Measurements from ENCODE around the gene TMIGD2. TPM values are rescaled to one million over a fixed set of nuclear protein-coding genes. Genes with fewer than 3 reads are reported as not detected.

The TMIGD2 gene
- total RNA-seq, 2 donors from 2014 or later = not detected

GRCh38 chr19:4272894-4273293, 29.3 kb downstream of the TMIGD2 start:
- H3K9me3 ChIP-seq = no peaks in the 10 kb centered on the region
- DNase-seq (ENCODE audit: low spot score) = no peak
- no peaks in the 10 kb centered on the region for H3K4me1 ChIP-seq (replicated peaks)
- intact Hi-C loops (cut with DNase I) = no loop called here
- no peaks in the 10 kb centered on the region for H3K36me3 ChIP-seq
- no peak overlapping the region for H3K4me3 ChIP-seq
- 59% methylated on average over 9 of the region's 10 CpGs for WGBS
- H3K27me3 ChIP-seq (replicated peaks; ENCODE audit: insufficient read depth) = no peaks in the 10 kb centered on the region
- H3K27ac ChIP-seq = no peak overlapping the region
- TF ChIP-seq CTCF (IDR thresholded peaks at IDR 0.05) = no peak
- no peak for TF ChIP-seq POLR2AphosphoS5 (IDR thresholded peaks at IDR 0.05)
- TF ChIP-seq POLR2A (IDR thresholded peaks at IDR 0.05) = no peak

- intact Hi-C loops (cut with DNase I) = loop anchor here (5.0 to 10.0 kb wide), 3 partner anchors 83 to 256 kb away; partner anchors contain the start of genes CHAF1A and SH3GL1
- H3K27me3 ChIP-seq (replicated peaks; ENCODE audit: insufficient read depth) = no peaks in the 10 kb centered on the region
- peaks cover 0 to 7% of the 10 kb centered on the region in 2 donors for H3K36me3 ChIP-seq
- H3K4me3 ChIP-seq = no peak overlapping the region
- 80% methylated on average over 13 of the region's 13 CpGs for WGBS
- H3K4me1 ChIP-seq (replicated peaks) = no peaks in the 10 kb centered on the region
- DNase-seq (ENCODE audit: low spot score) = no peak
- no peak overlapping the region for H3K27ac ChIP-seq
- H3K9me3 ChIP-seq = no peaks in the 10 kb centered on the region
- TF ChIP-seq POLR2A (IDR thresholded peaks at IDR 0.05) (no peak), CTCF (IDR thresholded peaks at IDR 0.05) (no peak), POLR2AphosphoS5 (IDR thresholded peaks at IDR 0.05) (no peak)
Measured at GRCh38 chr19:4268816-4269430, 33.3 kb downstream of the TMIGD2 start.

GRCh38 chr19:4267901-4268815, 34.0 kb downstream of the TMIGD2 start:
- 88% methylated on average over 30 of the region's 30 CpGs for WGBS
- Histone ChIP-seq H3K4me1 (replicated peaks) (no peaks in the 10 kb centered on the region), H3K9me3 (no peaks in the 10 kb centered on the region), H3K27ac (peak overlapping the region in 1 of 2 donors; percentile 58), H3K36me3 (peaks cover 0 to 7% of the 10 kb centered on the region in 2 donors), H3K4me3 (no peak overlapping the region), H3K27me3 (replicated peaks; ENCODE audit: insufficient read depth) (no peaks in the 10 kb centered on the region)
- no peak for DNase-seq (ENCODE audit: low spot score)
- intact Hi-C loops (cut with DNase I) = loop anchor here (5.0 to 10.0 kb wide), 3 partner anchors 84 to 257 kb away; partner anchors contain the start of genes CHAF1A and SH3GL1
- TF ChIP-seq CTCF (IDR thresholded peaks at IDR 0.05) (no peak), POLR2A (IDR thresholded peaks at IDR 0.05) (no peak), POLR2AphosphoS5 (IDR thresholded peaks at IDR 0.05) (no peak)

GRCh38 chr19:4267101-4267900, 34.9 kb downstream of the TMIGD2 start:
- Histone ChIP-seq H3K27ac (peak overlapping the region in 1 of 2 donors; percentile 58), H3K9me3 (no peaks in the 10 kb centered on the region), H3K27me3 (replicated peaks; ENCODE audit: insufficient read depth) (no peaks in the 10 kb centered on the region), H3K36me3 (peaks cover 0 to 7% of the 10 kb centered on the region in 2 donors), H3K4me3 (no peak overlapping the region), H3K4me1 (replicated peaks) (no peaks in the 10 kb centered on the region)
- WGBS = 41% methylated on average over 21 of the region's 21 CpGs
- peak; percentile 29 for DNase-seq (ENCODE audit: low spot score)
- TF ChIP-seq CTCF (IDR thresholded peaks at IDR 0.05) (peak; percentile 71 to 75 (median 74)), POLR2A (IDR thresholded peaks at IDR 0.05) (no peak), POLR2AphosphoS5 (IDR thresholded peaks at IDR 0.05) (no peak)
- intact Hi-C loops (cut with DNase I) = loop anchor here (5.0 to 10.0 kb wide), 3 partner anchors 85 to 258 kb away; partner anchors contain the start of genes CHAF1A and SH3GL1
